ENCODE data around the gene USP24.

- no peak for TF ChIP-seq EZH2phosphoT487 (IDR thresholded peaks at IDR 0.05; ENCODE audit: low read depth)
- TF ChIP-seq CTCF (IDR thresholded peaks at IDR 0.05; ENCODE audit: low read depth, low read length), result no peak
These were observed 140.7 kb downstream of the USP24 start for GRCh38 chr1:55074455-55074854.
